ENCODE results near the gene MRC2.
"Not testable (repeated sequence)": the region's sequence is repeated elsewhere in the genome, so short reads cannot be mapped to it uniquely, and the experiment has no call there.

Gene MRC2

DNA sequence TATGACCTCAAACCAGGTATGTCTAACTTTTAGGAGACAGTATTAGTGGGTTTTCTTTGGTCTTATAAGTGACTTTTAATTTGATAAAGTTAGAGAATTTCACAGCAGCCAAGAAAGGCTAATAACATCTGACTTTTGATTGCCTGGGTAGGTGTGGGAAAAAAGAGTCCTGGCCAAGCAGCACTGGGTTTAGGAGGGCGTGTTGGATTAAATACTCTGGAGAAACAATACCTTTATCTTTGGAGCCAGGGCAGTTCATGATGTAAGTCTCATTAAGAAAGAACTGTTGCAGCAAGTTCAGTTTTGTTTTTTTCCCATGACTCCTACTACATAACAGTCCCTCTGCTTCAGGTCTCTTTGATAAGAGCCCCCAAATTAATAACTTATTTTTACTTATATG lies 26.7 kb upstream of the MRC2 start:
- Histone ChIP-seq H3K27ac (ENCODE audit: low read depth, low read length) (no peak overlapping the region), H3K9me3 (ENCODE audit: insufficient read depth, low read length) (no peaks in the 10 kb centered on the region), H3K9ac (ENCODE audit: low read length) (no peak overlapping the region), H3K36me3 (ENCODE audit: low read length) (peaks cover 28% of the 10 kb centered on the region), H4K20me1 (ENCODE audit: low read depth, low read length) (no peaks in the 10 kb centered on the region), H3K4me3 (ENCODE audit: insufficient read depth, low read length, poor library complexity, severe bottlenecking) (no peak overlapping the region), H3K79me2 (ENCODE audit: insufficient read depth, low read length) (no peaks in the 10 kb centered on the region), H3K4me2 (ENCODE audit: low read depth, low read length, poor library complexity, severe bottlenecking) (no peak overlapping the region), H3F3A (ENCODE audit: insufficient read depth) (no peaks in the 10 kb centered on the region), H2AFZ (ENCODE audit: low read depth, low read length, severe bottlenecking) (no peak overlapping the region), H3K9me2 (replicated peaks; ENCODE audit: insufficient read depth, low read length) (no peaks in the 10 kb centered on the region), H3K27me3 (ENCODE audit: low read length) (no peaks in the 10 kb centered on the region)
- TF ChIP-seq, protein P1, sequence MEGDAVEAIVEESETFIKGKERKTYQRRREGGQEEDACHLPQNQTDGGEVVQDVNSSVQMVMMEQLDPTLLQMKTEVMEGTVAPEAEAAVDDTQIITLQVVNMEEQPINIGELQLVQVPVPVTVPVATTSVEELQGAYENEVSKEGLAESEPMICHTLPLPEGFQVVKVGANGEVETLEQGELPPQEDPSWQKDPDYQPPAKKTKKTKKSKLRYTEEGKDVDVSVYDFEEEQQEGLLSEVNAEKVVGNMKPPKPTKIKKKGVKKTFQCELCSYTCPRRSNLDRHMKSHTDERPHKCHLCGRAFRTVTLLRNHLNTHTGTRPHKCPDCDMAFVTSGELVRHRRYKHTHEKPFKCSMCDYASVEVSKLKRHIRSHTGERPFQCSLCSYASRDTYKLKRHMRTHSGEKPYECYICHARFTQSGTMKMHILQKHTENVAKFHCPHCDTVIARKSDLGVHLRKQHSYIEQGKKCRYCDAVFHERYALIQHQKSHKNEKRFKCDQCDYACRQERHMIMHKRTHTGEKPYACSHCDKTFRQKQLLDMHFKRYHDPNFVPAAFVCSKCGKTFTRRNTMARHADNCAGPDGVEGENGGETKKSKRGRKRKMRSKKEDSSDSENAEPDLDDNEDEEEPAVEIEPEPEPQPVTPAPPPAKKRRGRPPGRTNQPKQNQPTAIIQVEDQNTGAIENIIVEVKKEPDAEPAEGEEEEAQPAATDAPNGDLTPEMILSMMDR (IDR thresholded peaks at IDR 0.05; ENCODE audit: insufficient read depth, low read length, poor library complexity, severe bottlenecking), result no peak
- TF ChIP-seq EZH2phosphoT487 (conservative IDR thresholded peaks at IDR 0.05; ENCODE audit: low read length), result no peak

DNA sequence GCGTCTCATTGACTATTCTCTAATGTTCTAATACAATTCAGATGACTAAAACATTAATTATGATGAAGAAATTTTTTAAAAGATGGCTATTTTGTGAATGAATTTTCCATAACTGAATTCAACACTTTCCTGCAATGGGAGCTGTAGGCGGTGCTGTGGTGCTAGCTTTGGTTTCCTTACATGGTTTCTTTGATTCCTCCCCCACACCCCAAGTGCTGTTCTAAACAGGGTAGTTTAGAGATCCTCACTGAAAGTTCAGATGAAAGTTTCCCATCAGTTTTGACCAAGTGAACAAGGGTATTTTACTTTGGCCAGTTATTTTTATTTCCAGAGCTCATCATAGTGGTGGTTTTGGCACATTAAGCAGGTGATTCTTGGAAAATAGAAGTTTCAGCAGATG lies 26.0 kb upstream of the MRC2 start:
- no peak for TF ChIP-seq EZH2phosphoT487 (conservative IDR thresholded peaks at IDR 0.05; ENCODE audit: low read length)
- TF ChIP-seq, protein P1 (IDR thresholded peaks at IDR 0.05; ENCODE audit: insufficient read depth, low read length, poor library complexity, severe bottlenecking), result no peak
- Histone ChIP-seq H3K9ac (ENCODE audit: low read length) (no peak overlapping the region), H3K27ac (ENCODE audit: low read depth, low read length) (no peak overlapping the region), H3K79me2 (ENCODE audit: insufficient read depth, low read length) (no peaks in the 10 kb centered on the region), H3K4me2 (ENCODE audit: low read depth, low read length, poor library complexity, severe bottlenecking) (no peak overlapping the region), H3K27me3 (ENCODE audit: low read length) (no peaks in the 10 kb centered on the region), H3K36me3 (ENCODE audit: low read length) (peaks cover 27% of the 10 kb centered on the region), H4K20me1 (ENCODE audit: low read depth, low read length) (no peaks in the 10 kb centered on the region), H3F3A (ENCODE audit: insufficient read depth) (no peaks in the 10 kb centered on the region), H2AFZ (ENCODE audit: low read depth, low read length, severe bottlenecking) (no peak overlapping the region), H3K9me3 (ENCODE audit: insufficient read depth, low read length) (no peaks in the 10 kb centered on the region), H3K9me2 (replicated peaks; ENCODE audit: insufficient read depth, low read length) (no peaks in the 10 kb centered on the region), H3K4me3 (ENCODE audit: insufficient read depth, low read length, poor library complexity, severe bottlenecking) (no peak overlapping the region)

DNA sequence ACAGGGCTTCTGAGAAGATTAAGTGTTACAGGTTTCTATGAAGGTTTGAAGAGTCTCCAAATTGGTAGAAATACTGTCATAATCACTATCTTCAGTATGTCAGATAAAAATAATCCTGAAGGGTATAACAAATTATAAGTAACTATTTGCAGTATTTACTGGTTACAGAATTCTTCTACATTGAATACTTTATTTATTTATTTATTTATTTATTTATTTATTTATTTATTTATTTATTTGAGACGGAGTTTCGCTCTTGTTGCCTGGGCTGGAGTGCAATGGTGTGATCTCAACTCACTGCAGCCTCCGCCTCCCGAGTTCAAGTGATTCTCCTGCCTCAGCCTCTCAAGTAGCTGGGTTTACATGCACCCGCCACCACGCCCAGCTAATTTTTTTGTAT lies 23.7 kb upstream of the MRC2 start:
- H3K36me3 ChIP-seq (ENCODE audit: low read length), result peaks cover 14% of the 10 kb centered on the region; the same call in 1 of the 2 replicates
- not testable (repeated sequence) for H3K79me2 ChIP-seq (ENCODE audit: insufficient read depth, low read length); H3K9me2 ChIP-seq (replicated peaks; ENCODE audit: insufficient read depth, low read length); H2AFZ ChIP-seq (ENCODE audit: low read depth, low read length, severe bottlenecking); H3K27ac ChIP-seq (ENCODE audit: low read depth, low read length); H3K4me3 ChIP-seq (ENCODE audit: insufficient read depth, low read length, poor library complexity, severe bottlenecking); H4K20me1 ChIP-seq (ENCODE audit: low read depth, low read length); H3K4me2 ChIP-seq (ENCODE audit: low read depth, low read length, poor library complexity, severe bottlenecking); H3K9me3 ChIP-seq (ENCODE audit: insufficient read depth, low read length); H3K27me3 ChIP-seq (ENCODE audit: low read length); H3F3A ChIP-seq (ENCODE audit: insufficient read depth); H3K9ac ChIP-seq (ENCODE audit: low read length)

DNA sequence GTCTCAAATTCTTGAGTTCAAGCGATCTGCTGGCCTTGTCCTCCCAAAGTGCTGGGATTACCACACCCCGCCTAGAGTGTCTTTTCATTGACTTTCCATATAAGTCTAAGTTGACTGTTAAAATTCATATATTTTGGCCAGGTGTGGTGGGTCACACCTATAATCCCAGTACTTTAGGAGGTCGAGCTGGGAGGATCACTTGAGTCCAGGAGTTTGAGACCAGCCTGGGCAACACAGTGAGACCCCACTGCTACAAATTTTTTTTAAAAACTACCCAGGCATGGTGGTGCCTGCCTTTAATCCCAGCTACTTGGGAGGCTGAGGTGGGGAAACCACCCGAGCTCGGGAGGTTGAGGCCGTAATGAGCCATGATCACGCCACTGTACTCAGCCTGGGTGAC lies 21.9 kb upstream of the MRC2 start:
- no peaks in the 10 kb centered on the region for H3K9me2 ChIP-seq (replicated peaks; ENCODE audit: insufficient read depth, low read length)
- H3F3A ChIP-seq (ENCODE audit: insufficient read depth), result 0 out of 2 replicates have a peak, but pooled peaks cover 2% of the 10 kb centered on the region
- peaks cover 17% of the 10 kb centered on the region; the same call in 1 of the 2 replicates for H3K36me3 ChIP-seq (ENCODE audit: low read length)
- H3K9me3 ChIP-seq (ENCODE audit: insufficient read depth, low read length), result no peaks in the 10 kb centered on the region
- no peaks in the 10 kb centered on the region for H3K79me2 ChIP-seq (ENCODE audit: insufficient read depth, low read length)
- no peak overlapping the region for H3K4me3 ChIP-seq (ENCODE audit: insufficient read depth, low read length, poor library complexity, severe bottlenecking)
- TF ChIP-seq EZH2phosphoT487 (conservative IDR thresholded peaks at IDR 0.05; ENCODE audit: low read length), result no peak
- TF ChIP-seq, protein P1 (IDR thresholded peaks at IDR 0.05; ENCODE audit: insufficient read depth, low read length, poor library complexity, severe bottlenecking), result no peak
- no peaks in the 10 kb centered on the region for H4K20me1 ChIP-seq (ENCODE audit: low read depth, low read length)
- H3K4me2 ChIP-seq (ENCODE audit: low read depth, low read length, poor library complexity, severe bottlenecking), result no peak overlapping the region
- H3K27me3 ChIP-seq (ENCODE audit: low read length), result no peaks in the 10 kb centered on the region
- H2AFZ ChIP-seq (ENCODE audit: low read depth, low read length, severe bottlenecking), result no peak overlapping the region
- no peak overlapping the region for H3K27ac ChIP-seq (ENCODE audit: low read depth, low read length)
- no peak overlapping the region for H3K9ac ChIP-seq (ENCODE audit: low read length)
